GM04504 (cell line): ENCODE measurements around the gene SLX4.

Source experiments
- DNase-seq: peaks from one replicate; pipeline ENCODE4 v3.0.0-alpha.2; 2012; ENCODE audit warnings: low read depth

Gene SLX4

GRCh38 chr16:3553138-3553923, 58.1 kb downstream of the SLX4 start:
- DNase-seq: no peak

DNA sequence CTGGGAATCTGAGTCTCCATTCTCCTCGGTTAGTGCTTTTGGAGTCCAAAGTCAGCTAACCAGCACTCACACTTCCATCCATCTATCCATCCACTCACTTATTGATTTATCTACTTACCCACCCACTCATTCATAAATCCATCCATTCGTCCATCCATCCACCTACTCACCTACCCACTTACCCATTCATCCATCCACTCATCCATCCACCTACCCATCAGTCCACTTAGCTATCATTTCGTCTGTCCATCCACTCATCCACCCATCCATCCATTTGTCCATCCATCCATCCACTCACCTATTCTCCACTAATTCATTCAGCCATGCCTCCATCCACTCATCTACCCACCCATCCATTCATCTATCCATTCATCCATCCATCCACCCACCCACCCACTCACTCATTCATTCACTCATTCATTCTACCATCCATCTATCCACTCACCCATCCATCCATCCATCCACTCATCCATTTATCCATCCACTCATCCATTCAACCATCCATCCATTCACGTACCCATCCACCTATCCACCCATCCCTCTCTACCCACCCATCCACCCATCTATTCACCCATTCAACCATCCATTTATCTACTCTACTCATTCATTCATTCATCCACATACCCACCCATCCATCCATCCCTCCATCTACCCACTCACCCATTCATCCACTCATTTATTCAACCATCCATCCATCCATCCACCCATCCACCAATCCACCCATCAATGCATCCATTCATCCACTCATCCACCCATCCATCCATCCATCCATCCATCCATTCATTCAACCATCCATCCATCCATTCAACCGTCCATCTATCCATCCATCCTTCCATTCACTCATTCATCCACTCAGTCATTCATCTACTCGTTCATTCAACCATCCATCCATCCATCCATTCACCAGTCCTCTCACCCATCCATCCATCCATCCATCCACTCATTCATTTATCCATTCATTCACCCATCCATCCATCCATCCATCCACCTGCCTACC, 60.3 kb downstream of the SLX4 start:
- no peak for DNase-seq

DNA sequence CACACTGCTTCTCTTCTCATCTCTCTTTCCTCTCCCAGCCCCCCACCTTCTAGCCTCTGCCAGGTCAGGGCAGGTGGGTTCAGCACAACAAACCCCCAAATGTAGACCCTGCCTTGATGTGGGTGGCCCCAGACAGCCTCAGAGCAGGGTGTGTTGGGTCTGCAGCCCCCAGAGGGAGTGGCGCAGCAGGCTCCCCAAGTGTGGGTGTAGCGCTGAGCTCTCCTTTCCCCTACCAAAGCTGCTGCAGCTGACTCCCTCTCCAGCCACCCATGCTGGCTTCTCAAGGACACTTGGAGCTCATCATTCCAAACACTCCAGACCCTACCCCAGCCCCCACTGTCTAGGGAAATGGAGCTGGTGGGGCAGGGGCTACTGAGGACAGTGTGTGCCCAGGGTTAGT, 61.5 kb downstream of the SLX4 start:
- no peak for DNase-seq

DNA sequence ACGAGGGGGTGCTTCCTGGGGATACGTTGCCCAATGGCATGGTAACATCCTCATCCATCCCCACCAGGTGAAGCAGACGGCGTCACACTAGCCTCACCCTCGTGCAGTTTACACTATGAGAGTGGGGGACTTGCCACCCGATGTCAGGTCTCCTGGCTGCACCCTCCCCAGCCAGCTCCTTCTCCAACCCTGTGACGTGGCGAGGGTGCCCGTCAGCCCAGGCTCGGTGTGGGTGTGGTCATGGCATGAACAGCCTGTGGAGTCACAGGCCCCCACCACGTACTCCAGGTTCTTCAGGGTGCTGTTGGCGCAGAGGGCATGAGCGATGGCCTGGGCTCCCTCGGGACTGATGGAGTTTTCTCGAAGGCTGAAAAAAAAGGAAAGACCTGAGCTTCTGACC, 62.5 kb downstream of the SLX4 start:
- no peak for DNase-seq

DNA sequence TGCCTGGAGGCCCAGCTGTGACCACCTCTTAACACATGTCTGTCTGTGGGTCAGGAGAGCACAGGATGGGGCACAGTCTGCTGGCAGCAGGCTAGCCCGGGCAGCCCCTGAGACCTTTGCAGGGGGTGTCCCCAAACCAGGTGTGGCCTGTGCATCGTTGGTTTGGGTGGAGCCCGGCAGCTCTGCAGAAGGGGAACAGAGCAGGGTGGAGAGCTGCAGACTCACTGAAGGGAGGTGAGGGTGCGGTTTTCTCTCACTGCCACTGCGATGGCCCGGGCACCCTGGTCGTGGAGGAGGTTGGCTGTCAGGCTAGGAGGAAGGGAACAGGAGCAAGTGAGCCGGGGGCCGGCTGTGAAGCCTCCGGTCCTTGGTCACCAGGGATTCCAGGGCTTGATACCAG, 63.0 kb downstream of the SLX4 start:
- no peak for DNase-seq

DNA sequence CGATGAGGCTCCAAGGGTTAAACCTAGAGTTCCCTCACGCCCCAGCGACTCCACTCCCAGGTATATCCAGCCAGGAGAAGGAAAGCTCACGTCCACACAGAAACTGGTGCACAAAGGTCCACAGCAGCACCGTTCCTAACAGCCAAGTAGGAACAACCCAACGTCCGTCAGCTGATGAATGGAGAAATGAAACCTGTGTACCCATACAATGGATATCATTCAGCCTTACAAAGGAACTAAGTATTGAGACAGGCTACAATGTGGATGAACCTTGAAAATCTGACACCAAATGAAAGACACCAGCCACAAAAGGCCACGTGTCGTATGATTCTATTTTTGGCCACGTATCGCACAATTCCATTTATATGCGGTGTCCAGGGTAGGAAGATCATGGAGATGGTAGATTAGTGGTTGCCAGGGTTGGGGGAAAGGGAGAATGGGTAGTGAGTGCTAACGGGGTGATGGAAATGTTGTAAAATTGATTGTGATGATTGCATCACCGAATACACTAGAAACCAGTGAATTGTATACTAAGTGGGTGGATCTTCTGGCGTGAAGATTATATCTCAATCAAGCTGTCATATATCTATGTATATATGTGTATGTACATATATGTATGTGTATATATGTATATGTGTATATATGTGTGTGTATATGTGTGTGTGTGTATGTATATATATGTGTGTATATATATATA, 64.3 kb downstream of the SLX4 start:
- no peak for DNase-seq

- no peak for DNase-seq
Observed at GRCh38 chr16:3542601-3543373, 68.6 kb downstream of the SLX4 start.

- no peak for DNase-seq
Observed at GRCh38 chr16:3541527-3542155, 69.8 kb downstream of the SLX4 start.

GRCh38 chr16:3538222-3538621, 73.2 kb downstream of the SLX4 start:
- no peak for DNase-seq

GRCh38 chr16:3536851-3537250, 74.6 kb downstream of the SLX4 start:
- no peak for DNase-seq

- peak; percentile 51 for DNase-seq
Observed at GRCh38 chr16:3536271-3536731, 75.1 kb downstream of the SLX4 start.

DNA sequence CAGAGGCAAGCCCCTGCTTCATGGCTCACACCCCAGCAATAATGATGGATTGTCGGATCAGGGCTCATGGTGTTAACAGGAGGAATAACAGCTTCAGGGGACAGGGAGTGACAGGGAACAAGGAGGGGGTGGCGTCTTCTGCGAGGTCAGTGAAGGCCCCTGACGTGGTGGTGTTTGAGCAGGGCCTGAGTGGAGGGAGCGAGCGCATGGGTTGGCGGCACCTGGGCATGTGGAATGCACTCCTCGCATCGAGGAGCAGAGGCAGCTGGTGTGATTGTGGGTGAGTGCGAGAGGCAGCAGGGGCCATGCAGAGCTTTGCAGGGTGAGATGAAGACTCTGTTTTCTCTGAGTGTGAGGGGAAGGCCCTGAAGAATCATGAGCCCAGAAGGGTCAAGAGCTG, 77.3 kb downstream of the SLX4 start:
- DNase-seq: no peak

- DNase-seq: no peak
Observed at GRCh38 chr16:3532741-3533140, 78.7 kb downstream of the SLX4 start.
